ENCODE results near the gene LRRC37B.
"Not testable (repeated sequence)": the region's sequence is repeated elsewhere in the genome, so short reads cannot be mapped to it uniquely, and the experiment has no call there.

DNA sequence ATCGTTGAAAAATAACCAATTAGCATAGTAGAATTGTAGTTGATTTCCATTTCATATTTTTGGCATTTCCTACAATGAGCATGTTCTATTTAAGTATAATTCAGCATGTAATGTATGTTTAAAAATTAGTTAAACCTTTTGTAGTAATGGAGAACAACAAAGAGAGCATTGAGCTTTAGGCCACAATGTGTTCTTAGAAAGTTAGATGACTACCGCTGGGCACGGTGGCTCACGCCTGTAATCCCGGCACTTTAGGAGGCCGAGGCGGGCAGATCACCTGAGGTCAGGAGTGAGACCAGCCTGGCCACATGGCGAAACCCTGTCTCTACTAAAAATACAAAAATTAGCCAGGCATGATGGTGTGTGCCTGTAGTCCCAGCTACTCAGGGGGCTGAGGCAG, 93.1 kb downstream of the LRRC37B start:
- TF ChIP-seq, protein P1, sequence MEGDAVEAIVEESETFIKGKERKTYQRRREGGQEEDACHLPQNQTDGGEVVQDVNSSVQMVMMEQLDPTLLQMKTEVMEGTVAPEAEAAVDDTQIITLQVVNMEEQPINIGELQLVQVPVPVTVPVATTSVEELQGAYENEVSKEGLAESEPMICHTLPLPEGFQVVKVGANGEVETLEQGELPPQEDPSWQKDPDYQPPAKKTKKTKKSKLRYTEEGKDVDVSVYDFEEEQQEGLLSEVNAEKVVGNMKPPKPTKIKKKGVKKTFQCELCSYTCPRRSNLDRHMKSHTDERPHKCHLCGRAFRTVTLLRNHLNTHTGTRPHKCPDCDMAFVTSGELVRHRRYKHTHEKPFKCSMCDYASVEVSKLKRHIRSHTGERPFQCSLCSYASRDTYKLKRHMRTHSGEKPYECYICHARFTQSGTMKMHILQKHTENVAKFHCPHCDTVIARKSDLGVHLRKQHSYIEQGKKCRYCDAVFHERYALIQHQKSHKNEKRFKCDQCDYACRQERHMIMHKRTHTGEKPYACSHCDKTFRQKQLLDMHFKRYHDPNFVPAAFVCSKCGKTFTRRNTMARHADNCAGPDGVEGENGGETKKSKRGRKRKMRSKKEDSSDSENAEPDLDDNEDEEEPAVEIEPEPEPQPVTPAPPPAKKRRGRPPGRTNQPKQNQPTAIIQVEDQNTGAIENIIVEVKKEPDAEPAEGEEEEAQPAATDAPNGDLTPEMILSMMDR (IDR thresholded peaks at IDR 0.05) = not testable (repeated sequence)
- not testable (repeated sequence) for TF ChIP-seq POLR2A, POLR2AphosphoS5, EP300 (IDR thresholded peaks at IDR 0.05)

All from gastroesophageal sphincter (tissue), 3 donors.